IMR-90 (cell line): Measurements from ENCODE around the gene NEURL1B. TPM values are rescaled to one million over a fixed set of nuclear protein-coding genes. Genes with fewer than 3 reads are reported as not detected.
A peak's percentile ranks its signal among the peaks of the same experiment; 100 is the strongest.
"Not testable (repeated sequence)": the region's sequence is repeated elsewhere in the genome, so short reads cannot be mapped to it uniquely, and the experiment has no call there.

Experiments used
- ATAC-seq: fragments of 200-7000 bp; cut with Tn5 transposase; 2 replicates; pipeline ENCODE4 v1.9.1; 2020; ENCODE audit warnings: low read depth, mild to moderate bottlenecking, moderate library complexity
- BruUV-seq: library from RNA; stranded (reverse); fragments of 400-500 nt; replicated peaks from 2 replicates; lab custom pipeline; 2021; lab: Mats Ljungman, UMichigan
- CTCF ChIA-PET: fragments of 300-600 bp; formaldehyde crosslinking; extraction: SDS; loops from one replicate; lab custom pipeline; 2021; ENCODE audit warnings: antibody characterized with exemption; lab: Yijun Ruan, JAX
- POLR2A ChIA-PET: fragments of 300-600 bp; sonication (Branson Sonifier 250); formaldehyde crosslinking; loops from one replicate; lab custom pipeline; 2022; ENCODE audit warnings: antibody characterized with exemption; ENCODE audit not compliant: unreplicated experiment; lab: Charles Lee
- DNase-seq: peaks from one replicate; pipeline ENCODE4 v3.0.0; 2013
- H2AFZ ChIP-seq: replicated peaks from 2 replicates; pipeline ENCODE3; 2013; ENCODE audit warnings: low read length, mild to moderate bottlenecking; ENCODE audit not compliant: poor library complexity
- H2AK5ac ChIP-seq: 2 replicates; pipeline ENCODE4 v1.6.1; 2013; ENCODE audit warnings: low read depth, low read length, inconsistent platforms
- H2AK9ac ChIP-seq: replicated peaks from 2 replicates; pipeline ENCODE3; 2013; ENCODE audit warnings: mild to moderate bottlenecking, low read depth, low read length, moderate library complexity; ENCODE audit not compliant: poor library complexity
- H2BK120ac ChIP-seq: 2 replicates; pipeline ENCODE4 v1.6.1; 2013; ENCODE audit warnings: low read depth, low read length, inconsistent platforms
- H2BK15ac ChIP-seq: 3 replicates; pipeline ENCODE4 v1.6.1; 2013; ENCODE audit warnings: low read depth, low read length, inconsistent platforms
- H2BK20ac ChIP-seq: 2 replicates; pipeline ENCODE4 v1.6.1; 2013; ENCODE audit warnings: low read depth, mild to moderate bottlenecking, inconsistent platforms, low read length, moderate library complexity
- H2BK5ac ChIP-seq: 2 replicates; pipeline ENCODE4 v1.6.1; 2013; ENCODE audit warnings: mild to moderate bottlenecking, low read depth, low read length, inconsistent platforms; ENCODE audit not compliant: poor library complexity, severe bottlenecking
- H3K14ac ChIP-seq: replicated peaks from 2 replicates; pipeline ENCODE4 v1.6.1; 2013; ENCODE audit warnings: low read depth, low read length, inconsistent platforms
- H3K18ac ChIP-seq: 2 replicates; pipeline ENCODE4 v1.6.1; 2013; ENCODE audit warnings: low read depth, low read length, control low read depth
- H3K23ac ChIP-seq: 2 replicates; pipeline ENCODE4 v1.6.1; 2013; ENCODE audit warnings: low read depth, low read length, inconsistent platforms
- H3K27ac ChIP-seq: 2 replicates; pipeline ENCODE4 v1.5.1; 2013; ENCODE audit warnings: mild to moderate bottlenecking, control low read depth, low read length; ENCODE audit not compliant: insufficient read depth
- H3K27me3 ChIP-seq: 2 replicates; pipeline ENCODE4 v1.6.1; 2013; ENCODE audit warnings: low read length; ENCODE audit not compliant: control insufficient read depth, insufficient read depth
- H3K36me3 ChIP-seq: 2 replicates; pipeline ENCODE4 v1.6.1; 2013; ENCODE audit warnings: low read length, mixed read lengths; ENCODE audit not compliant: control insufficient read depth, insufficient read depth
- H3K4ac ChIP-seq: 2 replicates; pipeline ENCODE4 v1.6.1; 2013; ENCODE audit warnings: low read depth, low read length, inconsistent platforms
- H3K4me1 ChIP-seq: 2 replicates; pipeline ENCODE4 v1.6.1; 2013; ENCODE audit warnings: low read length, mixed read lengths; ENCODE audit not compliant: control insufficient read depth, insufficient read depth
- H3K4me2 ChIP-seq: 2 replicates; pipeline ENCODE4 v1.6.1; 2013; ENCODE audit warnings: low read depth, mild to moderate bottlenecking, control low read depth, low read length, moderate library complexity
- H3K4me3 ChIP-seq: 2 replicates; pipeline ENCODE4 v1.5.1; 2013; ENCODE audit warnings: low read depth, mild to moderate bottlenecking, control low read depth, low read length, moderate library complexity; ENCODE audit not compliant: insufficient read depth
- H3K56ac ChIP-seq: 2 replicates; pipeline ENCODE4 v1.6.1; 2013; ENCODE audit warnings: low read length, inconsistent platforms; ENCODE audit not compliant: insufficient read depth; ENCODE audit errors: extremely low read depth
- H3K79me1 ChIP-seq, 2 experiments: 2 replicates each; pipeline ENCODE4 v1.6.1; 2013; ENCODE audit warnings: low read length in 2 of 2, inconsistent platforms in 1 of 2, low read depth in 1 of 2
- H3K9ac ChIP-seq: 2 replicates; pipeline ENCODE4 v1.6.1; 2013; ENCODE audit warnings: low read depth, low read length, control low read depth
- H3K9me1 ChIP-seq: 2 replicates; pipeline ENCODE4 v1.6.1; 2013; ENCODE audit warnings: low read length, inconsistent platforms; ENCODE audit not compliant: insufficient read depth
- H3K9me3 ChIP-seq: 2 replicates; pipeline ENCODE4 v1.6.1; 2013; ENCODE audit warnings: low read length; ENCODE audit not compliant: control insufficient read depth, insufficient read depth
- H4K20me1 ChIP-seq: 2 replicates; pipeline ENCODE4 v1.6.1; 2013; ENCODE audit warnings: low read length, inconsistent platforms; ENCODE audit not compliant: insufficient read depth
- H4K5ac ChIP-seq: 2 replicates; pipeline ENCODE4 v1.6.1; 2013; ENCODE audit warnings: mild to moderate bottlenecking, low read depth, low read length, control low read depth
- H4K8ac ChIP-seq, 2 experiments: 2 replicates each; pipeline ENCODE4 v1.6.1; 2013; ENCODE audit warnings: low read depth in 2 of 2, low read length in 2 of 2, control low read depth in 1 of 2, inconsistent platforms in 1 of 2
- H4K91ac ChIP-seq: 2 replicates; pipeline ENCODE4 v1.6.1; 2013; ENCODE audit warnings: low read depth, low read length, inconsistent platforms; ENCODE audit not compliant: insufficient read depth
- CTCF ChIP-seq: conservative IDR thresholded peaks from 2 replicates; pipeline ENCODE4 v1.5.1; 2012; ENCODE audit warnings: mild to moderate bottlenecking, low read depth, low read length, improper control_type of control experiment
- NFE2L2 ChIP-seq: fragments of 150-350 bp; IDR thresholded peaks from 2 replicates; pipeline ENCODE4 v1.6.1; 2016; ENCODE audit warnings: low read depth, mild to moderate bottlenecking, low read length
- RAD21 ChIP-seq: IDR thresholded peaks from 2 replicates; pipeline ENCODE4 v1.6.1; 2012; ENCODE audit warnings: low read length, improper control_type of control experiment
- WGBS, 2 experiments: methylation state at CpG; one replicate each; pipeline versions ENCODE4 v1.1.5 to v1.1.7; 2013; ENCODE audit warnings: missing lambda C conversion rate in 2 of 2; ENCODE audit not compliant: insufficient read length in 1 of 2; ENCODE audit errors: extremely low coverage in 2 of 2; 5-methylcytosine and 5-hydroxymethylcytosine counted together
- dilution Hi-C: fragments of 300-500 bp; cut with HindIII; formaldehyde crosslinking; loops from one replicate; pipeline ENCODE4 v1.14.3; 2018; ENCODE audit warnings: low sequenced_read_pairs; ENCODE audit not compliant: unreplicated experiment
- in situ Hi-C: fragments of 300-500 bp; cut with MboI; formaldehyde crosslinking; loops from 3 replicates; pipeline ENCODE4 v1.14.3; 2019; ENCODE audit warnings: low sequenced_read_pairs, inconsistent platforms, mixed read lengths
- intact Hi-C: fragments of 100-400 bp; cut with micrococcal nuclease; formaldehyde crosslinking; loops from 2 replicates; pipeline ENCODE4 v1.10.0; 2022
- polyA plus RNA-seq, 3 experiments: library from polyadenylated mRNA; depleted of rRNA; stranded (reverse); fragments of >200 nt; gene quantifications; 2 replicates each; pipeline ENCODE4 v1.2.3, GENCODE V29; 2012; ENCODE audit warnings: low replicate concordance in 1 of 3
- total RNA-seq: library from RNA; depleted of rRNA; stranded (reverse); fragments of >200 nt; gene quantifications from 2 replicates; pipeline ENCODE4 v1.2.3, GENCODE V29; 2012

NEURL1B gene
- total and polyA plus RNA-seq, 2 of the 4 experiments (the other 2 are of a cell fraction), result 1.8 to 2.8 TPM

GRCh38 chr5:172676914-172677475, 35.9 kb downstream of the NEURL1B start:
- H3K4me3 ChIP-seq, result no peak overlapping the region
- H2AFZ ChIP-seq, result no peak overlapping the region
- 90% methylated on average over 9 of the region's 15 CpGs; no CpG with 5 or more reads in 1 of the 2 experiments for WGBS, 2 experiments
- H2AK5ac ChIP-seq, result no peak overlapping the region
- no peaks in the 10 kb centered on the region for H3K27me3 ChIP-seq
- ATAC-seq, result no peak
- H3K18ac ChIP-seq, result no peak overlapping the region
- H3K4me2 ChIP-seq, result no peak overlapping the region
- H3K4me1 ChIP-seq, result peaks cover 7% of the 10 kb centered on the region; the same call in 1 of the 2 replicates
- TF ChIP-seq RAD21 (no peak), NFE2L2 (no peak), CTCF (no peak)
- no peaks in the 10 kb centered on the region for H3K9me3 ChIP-seq
- ChIA-PET POLR2A (no interaction called here), CTCF (no interaction called here)
- no peak overlapping the region for H3K14ac ChIP-seq
- no peak overlapping the region for H2BK20ac ChIP-seq
- peak overlapping the region; percentile 23 for H2AK9ac ChIP-seq
- H3K27ac ChIP-seq, result no peak overlapping the region
- no peaks in the 10 kb centered on the region for H3K9me1 ChIP-seq
- peaks cover 3 to 20% of the 10 kb centered on the region in 2 experiments; a peak in 2 of 4 replicates for H3K79me1 ChIP-seq
- H4K5ac ChIP-seq, result no peak overlapping the region
- no peak overlapping the region for H2BK15ac ChIP-seq
- no peak overlapping the region for H2BK120ac ChIP-seq
- H3K9ac ChIP-seq, result no peak overlapping the region
- in situ Hi-C loops, result no loop called here
- H3K23ac ChIP-seq, result no peak overlapping the region
- no TSS peak for BruUV-seq
- H4K91ac ChIP-seq, result no peak overlapping the region
- no peak overlapping the region for H3K4ac ChIP-seq
- H2BK5ac ChIP-seq, result no peak overlapping the region
- dilution Hi-C loops, result no loop called here
- no peaks in the 10 kb centered on the region; the same call in 1 of the 2 replicates for H3K36me3 ChIP-seq
- DNase-seq, result no peak
- H3K56ac ChIP-seq, result no peak overlapping the region
- no peak overlapping the region for H4K8ac ChIP-seq
- intact Hi-C loops, result no loop called here
- H4K20me1 ChIP-seq, result no peaks in the 10 kb centered on the region

GRCh38 chr5:172678362-172678874, 37.4 kb downstream of the NEURL1B start:
- ATAC-seq, H3K4me1 ChIP-seq, H3K9me1 ChIP-seq, H3K27me3 ChIP-seq, H4K91ac ChIP-seq, H2BK5ac ChIP-seq, H2BK120ac ChIP-seq, H2BK15ac ChIP-seq, H3K56ac ChIP-seq, POLR2A ChIA-PET, intact Hi-C loops, H4K8ac ChIP-seq, H2AK5ac ChIP-seq, H3K27ac ChIP-seq, in situ Hi-C loops, BruUV-seq, H2AFZ ChIP-seq, H3K9me3 ChIP-seq, H3K18ac ChIP-seq, H4K20me1 ChIP-seq, H3K14ac ChIP-seq, CTCF ChIA-PET, H4K5ac ChIP-seq, dilution Hi-C loops, H2BK20ac ChIP-seq, H3K9ac ChIP-seq, H3K23ac ChIP-seq, H3K4me3 ChIP-seq, H3K4me2 ChIP-seq, H3K36me3 ChIP-seq, H2AK9ac ChIP-seq, H3K4ac ChIP-seq, DNase-seq: not testable (repeated sequence)
- H3K79me1 ChIP-seq, result peaks cover 3 to 26% of the 10 kb centered on the region in 2 experiments; a peak in 2 of 4 replicates
- WGBS, 2 experiments, result 86% methylated on average over 1 of the region's 5 CpGs; no CpG with 5 or more reads in 1 of the 2 experiments
